ENCODE measurements around the gene TUBA3D.
"Not testable (repeated sequence)": the region's sequence is repeated elsewhere in the genome, so short reads cannot be mapped to it uniquely, and the experiment has no call there.

Gene TUBA3D

DNA sequence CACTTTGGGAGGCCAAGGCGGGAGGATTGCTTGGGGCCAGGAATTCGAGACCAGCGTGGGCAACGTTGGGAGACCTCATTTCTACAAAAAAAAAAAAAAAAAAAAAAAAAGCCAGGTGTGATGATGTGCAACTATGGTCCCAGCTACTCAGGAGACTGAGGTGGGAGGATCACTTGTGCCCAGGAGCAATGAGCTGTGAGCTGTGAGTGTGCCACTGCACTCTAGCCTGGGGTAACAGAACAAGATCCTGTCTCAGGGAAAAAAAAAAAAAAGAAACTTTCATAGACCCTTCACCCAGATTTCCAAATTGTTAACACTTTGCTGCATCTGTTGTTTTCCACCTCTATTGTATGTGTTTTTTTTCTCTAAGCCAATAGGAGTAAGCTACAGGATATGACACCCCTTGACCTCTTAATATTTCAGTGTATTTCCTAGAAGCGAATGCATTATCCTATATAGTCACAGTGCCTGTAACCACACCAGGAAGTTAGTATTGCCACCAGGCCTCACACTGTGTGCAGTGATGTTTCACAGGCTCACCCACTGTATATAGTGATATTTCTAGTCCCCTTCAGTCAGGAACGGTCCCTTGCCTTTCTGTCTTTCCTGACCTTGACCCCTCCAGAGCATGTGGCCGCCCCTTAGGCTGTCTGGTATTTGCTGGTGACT lies 28.3 kb downstream of the TUBA3D start:
- not testable (repeated sequence) for H4K8ac ChIP-seq (ENCODE audit: low read depth, low read length); H2AFZ ChIP-seq (ENCODE audit: insufficient read depth, low read length, poor library complexity); H3K14ac ChIP-seq (ENCODE audit: low read length); H3K4me2 ChIP-seq (ENCODE audit: low read length); H4K91ac ChIP-seq (ENCODE audit: low read depth, low read length); H3K9ac ChIP-seq (ENCODE audit: low read length); H3K27me3 ChIP-seq (ENCODE audit: insufficient read depth, low read length); H2AK5ac ChIP-seq (ENCODE audit: low read length); H3K9me3 ChIP-seq (ENCODE audit: insufficient read depth, low read depth, low read length); H3K79me2 ChIP-seq (ENCODE audit: control insufficient read depth, insufficient read depth, low read length, poor library complexity); H3K79me1 ChIP-seq (ENCODE audit: low read length); H3K4ac ChIP-seq (ENCODE audit: low read depth, low read length); H3K27ac ChIP-seq (ENCODE audit: low read depth, low read length); H3K4me3 ChIP-seq (ENCODE audit: low read depth, low read length); DNase-seq; H4K12ac ChIP-seq (ENCODE audit: low read depth, low read length); H3K23ac ChIP-seq (ENCODE audit: low read length); H3K4me1 ChIP-seq (ENCODE audit: control insufficient read depth in 1 of 2, insufficient read depth in 2 of 2, low read length in 2 of 2); H2BK12ac ChIP-seq (ENCODE audit: low read length); H3K18ac ChIP-seq (ENCODE audit: low read length); H2BK120ac ChIP-seq (ENCODE audit: insufficient read depth, low read length, poor library complexity); H2BK5ac ChIP-seq (ENCODE audit: low read depth, low read length, poor library complexity)
- peaks cover 66 to 81% of the 10 kb centered on the region in 2 experiments for H3K36me3 ChIP-seq (ENCODE audit: control insufficient read depth in 1 of 2, insufficient read depth in 2 of 2, low read length in 2 of 2)
- no CpG with 5 or more reads among the region's 7 CpGs for WGBS (ENCODE audit: extremely low coverage, insufficient coverage, insufficient read length)

DNA sequence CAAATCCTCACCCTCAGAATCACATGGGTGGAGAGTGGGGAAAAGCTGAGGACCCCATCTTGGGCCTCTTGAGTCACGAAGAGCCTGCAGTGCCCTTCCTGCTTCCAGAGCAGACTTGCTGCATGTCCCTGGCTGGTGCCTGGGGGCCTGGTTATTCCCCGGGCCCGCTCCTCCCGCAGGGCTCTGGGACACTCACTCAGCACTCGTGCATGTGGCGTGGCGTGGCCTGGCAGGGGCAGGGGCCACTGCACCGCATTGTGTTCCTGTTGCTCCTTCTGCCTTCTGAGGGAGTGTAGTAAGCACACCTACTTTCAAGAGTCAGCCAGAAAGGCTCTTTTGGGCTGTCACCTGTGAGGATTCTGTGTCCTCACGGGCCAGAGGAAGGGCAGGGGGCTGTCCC lies 33.7 kb downstream of the TUBA3D start:
- no peaks in the 10 kb centered on the region for H3K79me1 ChIP-seq (ENCODE audit: low read length)
- no peak overlapping the region for H4K8ac ChIP-seq (ENCODE audit: low read depth, low read length)
- H2BK12ac ChIP-seq (ENCODE audit: low read length) = no peak overlapping the region
- no peak overlapping the region for H2BK120ac ChIP-seq (ENCODE audit: insufficient read depth, low read length, poor library complexity)
- no peak overlapping the region for H3K4me3 ChIP-seq (ENCODE audit: low read depth, low read length)
- no peak overlapping the region for H4K12ac ChIP-seq (ENCODE audit: low read depth, low read length)
- peaks cover 58 to 73% of the 10 kb centered on the region in 2 experiments for H3K36me3 ChIP-seq (ENCODE audit: control insufficient read depth in 1 of 2, insufficient read depth in 2 of 2, low read length in 2 of 2)
- no peak overlapping the region for H3K4ac ChIP-seq (ENCODE audit: low read depth, low read length)
- H3K4me1 ChIP-seq (ENCODE audit: control insufficient read depth in 1 of 2, insufficient read depth in 2 of 2, low read length in 2 of 2) = no peaks in the 10 kb centered on the region
- no peak overlapping the region for H3K14ac ChIP-seq (ENCODE audit: low read length)
- no peak overlapping the region for H2AK5ac ChIP-seq (ENCODE audit: low read length)
- no peak overlapping the region for H3K9ac ChIP-seq (ENCODE audit: low read length)
- DNase-seq = no peak
- no peak overlapping the region for H2AFZ ChIP-seq (ENCODE audit: insufficient read depth, low read length, poor library complexity)
- H3K27ac ChIP-seq (ENCODE audit: low read depth, low read length) = no peak overlapping the region
- no peak overlapping the region for H4K91ac ChIP-seq (ENCODE audit: low read depth, low read length)
- no peak overlapping the region for H2BK5ac ChIP-seq (ENCODE audit: low read depth, low read length, poor library complexity)
- no peaks in the 10 kb centered on the region for H3K9me3 ChIP-seq (ENCODE audit: insufficient read depth, low read depth, low read length)
- H3K27me3 ChIP-seq (ENCODE audit: insufficient read depth, low read length) = no peaks in the 10 kb centered on the region
- no peaks in the 10 kb centered on the region for H3K79me2 ChIP-seq (ENCODE audit: control insufficient read depth, insufficient read depth, low read length, poor library complexity)
- no peak overlapping the region for H3K4me2 ChIP-seq (ENCODE audit: low read length)
- no CpG with 5 or more reads among the region's 9 CpGs for WGBS (ENCODE audit: extremely low coverage, insufficient coverage, insufficient read length)
- no peak overlapping the region for H3K23ac ChIP-seq (ENCODE audit: low read length)
- no peak overlapping the region for H3K18ac ChIP-seq (ENCODE audit: low read length)

DNA sequence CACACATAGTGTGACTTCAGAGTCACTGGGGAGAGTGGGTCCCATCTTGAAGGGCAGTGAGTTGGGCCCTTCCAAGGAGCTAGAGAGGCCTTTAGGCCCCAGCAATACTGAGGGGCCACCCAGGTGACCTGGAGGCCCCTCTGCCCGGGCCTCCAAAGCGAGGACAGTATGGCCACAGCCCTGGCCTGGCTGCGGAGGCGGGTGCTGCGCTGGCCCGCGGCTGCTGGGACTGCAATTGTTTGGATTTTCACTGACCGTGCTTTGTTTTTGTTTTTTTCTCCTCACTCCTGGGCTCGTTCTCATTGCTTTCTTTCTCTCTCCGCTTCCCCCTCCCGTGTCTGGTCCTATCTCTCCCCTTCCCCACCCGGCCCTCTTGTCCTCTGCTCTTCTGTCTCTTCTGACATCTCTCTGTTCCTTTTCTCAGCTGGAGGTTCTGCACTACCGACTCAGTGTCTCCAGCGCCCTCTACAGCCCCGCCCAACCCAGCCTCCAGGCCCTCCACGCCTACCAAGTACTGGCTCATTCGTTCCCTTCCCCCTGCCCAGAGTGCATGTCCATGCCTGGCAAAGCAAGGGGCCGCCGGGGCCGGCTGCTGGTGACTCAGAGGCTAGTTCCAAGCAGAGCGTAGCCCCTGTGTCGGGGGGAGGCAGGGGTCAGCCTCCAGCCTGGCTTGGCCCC lies 35.5 kb downstream of the TUBA3D start:
- not testable (repeated sequence) for H3K4me3 ChIP-seq (ENCODE audit: low read depth, low read length); H3K4ac ChIP-seq (ENCODE audit: low read depth, low read length); H2BK120ac ChIP-seq (ENCODE audit: insufficient read depth, low read length, poor library complexity); DNase-seq; H2AFZ ChIP-seq (ENCODE audit: insufficient read depth, low read length, poor library complexity); H2AK5ac ChIP-seq (ENCODE audit: low read length); H4K8ac ChIP-seq (ENCODE audit: low read depth, low read length); H3K79me2 ChIP-seq (ENCODE audit: control insufficient read depth, insufficient read depth, low read length, poor library complexity); H4K12ac ChIP-seq (ENCODE audit: low read depth, low read length); H3K9ac ChIP-seq (ENCODE audit: low read length); H3K79me1 ChIP-seq (ENCODE audit: low read length); H3K9me3 ChIP-seq (ENCODE audit: insufficient read depth, low read depth, low read length); H3K23ac ChIP-seq (ENCODE audit: low read length); H2BK12ac ChIP-seq (ENCODE audit: low read length); H2BK5ac ChIP-seq (ENCODE audit: low read depth, low read length, poor library complexity); H3K4me2 ChIP-seq (ENCODE audit: low read length); H3K18ac ChIP-seq (ENCODE audit: low read length); H4K91ac ChIP-seq (ENCODE audit: low read depth, low read length); H3K4me1 ChIP-seq (ENCODE audit: control insufficient read depth in 1 of 2, insufficient read depth in 2 of 2, low read length in 2 of 2); H3K27me3 ChIP-seq (ENCODE audit: insufficient read depth, low read length); H3K27ac ChIP-seq (ENCODE audit: low read depth, low read length); H3K14ac ChIP-seq (ENCODE audit: low read length)
- WGBS (ENCODE audit: extremely low coverage, insufficient coverage, insufficient read length) = no CpG with 5 or more reads among the region's 22 CpGs
- peaks cover 48 to 59% of the 10 kb centered on the region in 2 experiments for H3K36me3 ChIP-seq (ENCODE audit: control insufficient read depth in 1 of 2, insufficient read depth in 2 of 2, low read length in 2 of 2)

DNA sequence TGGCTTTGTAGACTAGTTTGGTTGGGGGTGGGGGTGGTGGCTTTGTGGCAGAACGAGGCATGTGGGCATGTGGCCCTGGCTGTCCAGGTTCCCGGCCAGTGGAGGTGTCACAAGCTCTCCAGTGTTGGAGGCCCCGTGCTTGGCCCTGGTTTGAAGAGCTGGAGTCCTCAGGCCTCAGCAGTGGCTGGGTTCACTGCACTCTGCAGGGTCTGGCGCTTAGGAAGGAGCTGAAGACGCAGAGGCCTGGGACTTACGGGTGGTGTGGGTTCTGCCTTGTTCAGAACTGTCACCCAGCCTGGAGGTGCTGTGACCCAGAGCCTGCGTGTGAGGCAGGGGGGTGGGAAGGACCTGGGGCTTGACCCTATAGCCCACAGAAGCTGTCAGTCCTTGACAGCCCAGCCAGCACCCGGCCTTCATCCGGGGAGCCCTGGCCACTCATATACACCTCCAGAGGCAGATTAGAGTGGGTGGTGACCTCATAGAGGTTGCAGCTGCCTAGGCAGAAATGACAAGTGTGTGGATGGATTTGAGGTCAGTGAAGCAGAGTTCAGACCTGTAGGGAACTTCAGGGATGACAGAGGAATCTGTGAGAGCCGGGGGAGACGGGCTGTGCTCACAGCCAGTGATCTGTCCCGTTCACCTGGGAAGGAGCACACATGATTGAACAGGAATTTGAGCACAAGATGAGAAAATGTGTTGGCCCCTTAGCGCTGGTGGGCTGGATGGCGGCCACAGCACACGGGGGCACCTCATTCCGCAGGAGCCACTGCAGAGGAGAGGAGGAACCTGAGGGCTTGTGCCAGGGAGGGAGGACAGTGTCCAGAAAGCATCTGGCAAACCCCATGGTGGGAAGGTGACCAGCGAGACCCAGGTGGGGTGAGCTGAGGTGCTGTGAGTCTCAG lies 36.3 kb downstream of the TUBA3D start:
- not testable (repeated sequence) for H4K12ac ChIP-seq (ENCODE audit: low read depth, low read length)

More for the DNA sequence above, 36.3 kb downstream of the TUBA3D start:
- not testable (repeated sequence) for H3K14ac ChIP-seq (ENCODE audit: low read length); H3K4me1 ChIP-seq (ENCODE audit: control insufficient read depth in 1 of 2, insufficient read depth in 2 of 2, low read length in 2 of 2); H2BK5ac ChIP-seq (ENCODE audit: low read depth, low read length, poor library complexity); H2BK120ac ChIP-seq (ENCODE audit: insufficient read depth, low read length, poor library complexity); H2BK12ac ChIP-seq (ENCODE audit: low read length); H3K18ac ChIP-seq (ENCODE audit: low read length); H3K27me3 ChIP-seq (ENCODE audit: insufficient read depth, low read length); H3K4ac ChIP-seq (ENCODE audit: low read depth, low read length); H3K4me3 ChIP-seq (ENCODE audit: low read depth, low read length); DNase-seq; H3K23ac ChIP-seq (ENCODE audit: low read length); H3K27ac ChIP-seq (ENCODE audit: low read depth, low read length); H4K8ac ChIP-seq (ENCODE audit: low read depth, low read length); H3K79me1 ChIP-seq (ENCODE audit: low read length); H3K79me2 ChIP-seq (ENCODE audit: control insufficient read depth, insufficient read depth, low read length, poor library complexity); H2AFZ ChIP-seq (ENCODE audit: insufficient read depth, low read length, poor library complexity); H2AK5ac ChIP-seq (ENCODE audit: low read length); H3K9ac ChIP-seq (ENCODE audit: low read length); H3K4me2 ChIP-seq (ENCODE audit: low read length); H3K9me3 ChIP-seq (ENCODE audit: insufficient read depth, low read depth, low read length); H4K91ac ChIP-seq (ENCODE audit: low read depth, low read length)
- H3K36me3 ChIP-seq (ENCODE audit: control insufficient read depth in 1 of 2, insufficient read depth in 2 of 2, low read length in 2 of 2) = peaks cover 45 to 51% of the 10 kb centered on the region in 2 experiments
- no CpG with 5 or more reads among the region's 17 CpGs for WGBS (ENCODE audit: extremely low coverage, insufficient coverage, insufficient read length)
